Ramos (cell line): ENCODE data around the gene SRF.

Experiments
- in situ Hi-C: fragments of 300-500 bp; cut with MboI; formaldehyde crosslinking; loops from one replicate; pipeline ENCODE4 v1.14.3; 2022; ENCODE audit warnings: low sequenced_read_pairs; ENCODE audit not compliant: unreplicated experiment

Gene SRF

GRCh38 chr6:43146261-43146660, 24.8 kb upstream of the SRF start:
- in situ Hi-C loops, result loop anchor here (25.0 kb wide), 1 partner anchor 484 kb away; no protein-coding TSS in a partner anchor

DNA sequence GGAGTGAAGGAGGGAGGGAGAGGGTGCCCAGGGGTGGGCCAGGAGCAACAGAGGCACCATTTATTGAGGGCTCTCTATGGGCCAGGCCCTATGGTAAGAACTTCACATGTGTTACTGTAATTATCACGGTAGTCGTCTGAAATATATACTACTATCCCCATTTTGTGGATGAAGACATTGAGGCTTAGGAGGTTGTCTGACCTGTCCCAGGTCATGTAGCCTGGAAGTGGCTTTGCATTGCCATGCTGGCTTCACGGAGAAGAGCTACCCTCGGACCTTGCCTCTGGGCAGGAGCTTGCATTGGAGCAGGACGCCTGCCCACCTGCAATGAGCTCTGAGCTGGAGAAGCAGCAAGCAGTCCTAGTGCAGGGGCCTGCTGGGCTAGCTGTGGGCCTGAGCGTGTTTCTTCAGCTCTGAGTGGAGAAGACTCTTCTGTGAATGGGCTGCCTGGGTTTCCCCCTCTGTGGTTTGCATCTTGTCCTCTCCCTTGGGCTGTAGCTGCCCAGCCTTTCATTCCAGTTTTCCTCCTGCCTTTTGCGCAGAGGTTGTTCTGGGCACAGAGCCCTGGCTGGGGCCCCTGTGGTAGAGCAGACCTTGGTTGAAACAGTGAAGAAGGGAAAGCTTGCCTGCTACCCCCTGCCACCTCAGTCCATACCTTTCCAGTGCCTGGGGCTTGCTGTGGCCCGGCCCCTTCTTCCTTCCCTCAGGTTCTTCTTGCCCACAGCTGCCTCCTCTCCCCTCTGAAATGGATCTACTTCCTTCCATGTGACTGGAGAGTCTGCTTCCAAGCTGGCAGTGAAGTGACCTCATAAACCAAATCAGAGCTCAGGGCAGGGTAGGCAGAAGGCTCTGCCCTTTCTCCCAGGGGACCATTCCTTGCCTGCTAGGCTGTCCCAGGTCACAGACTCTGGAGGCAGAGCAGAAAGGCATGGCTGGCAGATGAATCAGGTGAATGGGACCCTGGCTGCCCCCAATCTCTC, 24.1 kb upstream of the SRF start:
- in situ Hi-C loops, result loop anchor here (25.0 kb wide), 1 partner anchor 485 kb away; no protein-coding TSS in a partner anchor

DNA sequence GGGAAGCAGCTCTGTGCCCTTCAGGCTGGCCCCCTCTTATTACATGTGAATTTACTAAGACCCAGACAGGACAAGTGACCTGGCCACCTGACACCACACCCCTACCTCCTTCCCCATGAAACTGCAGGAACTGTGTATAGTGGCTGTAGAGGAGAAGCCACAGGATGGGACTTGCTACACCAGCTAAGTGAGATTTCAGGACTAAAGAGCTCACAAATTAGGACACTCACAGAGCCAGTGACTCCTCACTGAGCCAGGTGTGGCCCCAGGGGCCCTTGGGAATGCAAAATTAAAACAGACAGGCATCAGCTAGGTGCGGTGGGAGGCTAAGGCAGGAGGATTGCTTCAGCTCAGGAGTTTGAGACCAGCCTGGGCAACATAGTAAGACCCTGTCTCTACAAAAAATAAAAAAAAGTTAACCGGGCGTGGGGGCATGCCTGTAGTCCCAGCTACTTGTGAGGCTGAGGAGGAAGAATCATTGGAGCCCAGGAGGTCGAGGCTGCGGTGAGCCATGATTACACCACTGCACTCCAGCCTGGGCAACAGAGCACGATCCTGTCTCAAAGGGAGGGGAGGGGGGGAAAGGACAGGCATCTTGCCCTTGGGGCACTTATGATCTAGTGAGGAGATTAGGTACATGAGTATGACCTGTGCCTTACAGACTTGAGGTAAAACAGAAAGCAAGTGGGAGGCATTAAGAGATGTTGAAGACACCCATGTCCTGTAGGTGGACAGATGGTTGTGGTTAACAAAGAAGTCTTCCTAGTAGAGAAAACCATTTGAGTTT, 23.2 kb upstream of the SRF start:
- in situ Hi-C loops, result loop anchor here (25.0 kb wide), 1 partner anchor 486 kb away; no protein-coding TSS in a partner anchor

DNA sequence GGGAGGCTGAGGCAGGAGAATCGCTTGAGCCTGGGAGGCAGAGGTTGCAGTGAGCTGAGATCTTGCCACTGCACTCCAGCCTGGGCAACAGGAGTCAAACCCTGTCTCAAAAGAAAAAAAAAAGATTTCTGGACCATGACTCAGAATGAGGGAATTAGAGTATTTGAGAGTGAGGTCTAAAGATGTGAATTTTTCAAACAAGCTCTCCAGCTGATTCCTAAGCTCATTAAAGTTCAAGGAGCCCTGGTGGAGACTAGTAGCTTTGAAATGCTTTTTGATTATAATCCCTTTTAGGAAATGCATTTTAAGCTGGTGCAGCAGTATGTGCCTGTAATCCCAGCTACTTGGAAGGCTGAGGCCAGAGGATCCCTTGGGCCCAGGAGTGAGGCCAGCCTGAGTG, 21.8 kb upstream of the SRF start:
- in situ Hi-C loops, result loop anchor here (25.0 kb wide), 1 partner anchor 487 kb away; no protein-coding TSS in a partner anchor

- in situ Hi-C loops, result no loop called here
These were observed 20.9 kb upstream of the SRF start for GRCh38 chr6:43150051-43150751.

GRCh38 chr6:43159599-43159998, 11.5 kb upstream of the SRF start:
- in situ Hi-C loops, result no loop called here

GRCh38 chr6:43163899-43164298, 7.2 kb upstream of the SRF start:
- in situ Hi-C loops, result no loop called here

- in situ Hi-C loops, result no loop called here
These were observed 595 bp upstream of the SRF start for GRCh38 chr6:43170417-43170930.

GRCh38 chr6:43171707-43172103, 636 bp downstream of the SRF start:
- in situ Hi-C loops, result no loop called here

DNA sequence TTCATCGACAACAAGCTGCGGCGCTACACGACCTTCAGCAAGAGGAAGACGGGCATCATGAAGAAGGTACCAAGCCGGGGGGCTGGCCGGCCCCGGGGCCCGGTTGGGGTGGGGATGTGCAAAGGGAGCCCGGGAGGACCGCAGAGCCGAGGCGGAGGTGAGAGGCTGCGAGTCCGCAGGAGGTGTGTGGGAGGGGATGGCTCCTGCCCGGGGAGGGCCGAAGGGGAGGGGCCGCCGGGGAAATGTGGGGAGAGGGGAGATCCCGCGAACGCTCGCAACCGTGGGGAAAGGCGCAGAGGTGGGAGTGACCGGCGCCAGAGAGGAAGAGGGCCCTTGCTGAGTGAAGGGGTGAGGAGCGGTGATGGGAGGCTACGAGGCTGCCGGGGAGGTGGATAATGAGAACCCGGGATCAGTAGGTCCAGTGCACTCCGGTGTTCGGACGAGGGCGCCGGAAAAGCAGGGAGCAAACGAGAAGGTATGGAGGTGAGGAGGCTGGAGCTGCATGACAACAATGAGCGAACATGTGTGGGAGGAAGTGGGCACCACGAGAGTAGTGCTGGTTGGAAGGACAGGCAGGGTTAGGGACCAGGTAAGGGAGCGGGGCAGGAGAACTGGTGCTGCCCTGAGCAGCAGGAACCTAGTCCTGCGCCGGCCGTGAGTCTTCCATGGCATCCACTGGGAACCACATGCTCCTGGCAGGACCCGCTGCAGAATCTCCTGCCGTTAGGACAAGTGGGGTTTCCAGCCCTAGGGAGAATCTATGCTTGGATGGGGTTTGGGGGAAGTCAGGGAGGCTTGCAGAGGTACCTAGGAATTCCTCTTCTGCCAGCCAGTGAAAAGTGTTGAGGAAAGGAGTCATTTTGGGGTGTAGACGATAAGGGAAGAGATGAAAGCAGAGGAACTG, 1.3 kb downstream of the SRF start:
- in situ Hi-C loops, result no loop called here

DNA sequence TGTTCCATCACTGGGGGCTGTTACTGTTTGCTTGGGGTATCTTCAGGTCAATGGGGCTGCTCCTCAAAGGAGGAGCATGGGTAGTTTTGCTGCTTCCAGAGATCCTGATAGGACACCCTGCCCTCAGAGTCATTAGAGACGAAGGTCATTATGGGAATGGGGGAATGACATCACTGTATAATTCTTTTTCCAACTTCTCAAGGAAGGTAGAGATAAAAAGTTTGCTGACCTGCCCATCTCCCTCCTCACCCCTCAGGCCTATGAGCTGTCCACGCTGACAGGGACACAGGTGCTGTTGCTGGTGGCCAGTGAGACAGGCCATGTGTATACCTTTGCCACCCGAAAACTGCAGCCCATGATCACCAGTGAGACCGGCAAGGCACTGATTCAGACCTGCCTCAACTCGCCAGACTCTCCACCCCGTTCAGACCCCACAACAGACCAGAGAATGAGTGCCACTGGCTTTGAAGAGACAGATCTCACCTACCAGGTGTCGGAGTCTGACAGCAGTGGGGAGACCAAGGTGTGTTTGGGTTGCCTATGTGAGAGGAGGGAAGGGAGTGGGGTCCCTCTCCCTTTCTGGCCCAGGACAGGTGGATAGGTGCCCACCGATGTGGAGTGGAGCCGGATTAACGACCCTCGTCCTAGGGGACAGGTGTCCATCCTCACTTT, 2.7 kb downstream of the SRF start:
- in situ Hi-C loops, result no loop called here

- in situ Hi-C loops, result no loop called here
These were observed 3.4 kb downstream of the SRF start for GRCh38 chr6:43174263-43175112.

GRCh38 chr6:43175676-43176422, 4.8 kb downstream of the SRF start:
- in situ Hi-C loops, result no loop called here

GRCh38 chr6:43176423-43176786, 5.3 kb downstream of the SRF start:
- in situ Hi-C loops, result no loop called here

- in situ Hi-C loops, result no loop called here
These were observed 7.1 kb downstream of the SRF start for GRCh38 chr6:43178150-43178549.

DNA sequence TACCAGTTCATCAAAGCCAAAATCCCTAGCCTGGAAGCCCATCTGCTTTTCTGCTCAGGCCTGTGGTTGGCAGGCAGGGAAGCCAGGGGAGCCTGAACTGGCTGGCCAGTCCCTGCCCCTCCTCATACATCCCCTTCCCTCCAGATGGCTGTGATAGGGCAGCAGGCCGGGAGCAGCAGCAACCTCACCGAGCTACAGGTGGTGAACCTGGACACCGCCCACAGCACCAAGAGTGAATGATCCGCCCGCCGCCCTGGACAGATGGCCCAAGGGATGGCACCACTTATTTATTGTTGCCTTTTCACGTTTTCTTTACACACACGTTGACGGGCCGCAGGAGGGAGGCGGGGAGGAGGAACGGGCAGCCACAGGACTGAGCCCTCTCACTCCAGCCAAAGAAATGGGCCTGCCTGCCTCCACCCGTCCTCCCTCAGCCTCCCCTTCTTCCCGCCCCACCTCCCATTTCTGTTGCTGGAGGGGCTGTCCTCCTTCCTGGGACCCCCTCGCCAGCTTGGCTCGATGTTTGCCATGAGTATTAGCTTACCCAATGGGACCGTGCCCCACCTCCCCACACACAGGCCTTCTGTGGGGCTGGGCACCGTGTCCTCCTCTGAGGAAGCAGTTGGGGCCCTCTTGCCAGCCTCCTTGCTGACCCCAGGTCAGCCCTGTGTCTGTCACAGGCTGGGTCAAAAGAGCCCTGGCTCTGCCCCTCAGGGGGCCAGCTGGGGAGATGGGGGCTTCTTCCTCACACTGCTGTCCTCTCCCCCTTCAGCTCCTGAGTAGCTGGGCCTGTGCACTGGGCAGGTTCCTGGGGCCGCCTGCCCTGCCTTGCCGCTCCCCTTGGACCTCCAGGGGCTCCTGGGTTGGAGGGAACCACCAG, 8.1 kb downstream of the SRF start:
- in situ Hi-C loops, result no loop called here
